Tibial artery (tissue), 4 donors: ENCODE data around the gene CEBPG.

Experiments used
- DNase-seq, 2 donors: peaks; one replicate each; pipeline ENCODE4 v3.0.0-alpha.2; 2019
- H3K27ac ChIP-seq, 2 donors: fragments of 200-600 bp; sonication (generic) in 1 of 2; 1 replicate in 1 of 2; 2 replicates in 1 of 2; pipeline ENCODE4 v1.5.1; 2018 to 2019; ENCODE audit warnings: mild to moderate bottlenecking in 1 of 2
- H3K27me3 ChIP-seq, 2 donors: fragments of 200-600 bp; sonication (generic) in 1 of 2; one replicate each; pipeline versions ENCODE4 v1.5.1 to v1.6.0; 2016 to 2019
- H3K36me3 ChIP-seq, 3 donors: fragments of 200-600 bp; sonication (generic) in 2 of 3; one replicate each; pipeline ENCODE4 v1.5.1; 2016 to 2019; ENCODE audit warnings: mild to moderate bottlenecking in 2 of 3
- H3K4me1 ChIP-seq, 4 donors: fragments of 200-600 bp; sonication (generic) in 2 of 4; 1 replicate in 3 of 4; 2 replicates in 1 of 4; pipeline ENCODE4 v1.5.1; 2016 to 2019
- H3K4me3 ChIP-seq, 2 donors: fragments of 200-600 bp; sonication (generic) in 1 of 2; 1 replicate in 1 of 2; 2 replicates in 1 of 2; pipeline ENCODE4 v1.5.1; 2018 to 2019; ENCODE audit warnings: mild to moderate bottlenecking in 2 of 2
- H3K9me3 ChIP-seq, 3 donors: fragments of 200-600 bp; sonication (generic) in 1 of 3; one replicate each; pipeline ENCODE4 v1.5.1; 2016 to 2019
- intact Hi-C: fragments of 100-400 bp; cut with DNase I; formaldehyde crosslinking; loops from one replicate; pipeline ENCODE4 v1.15.0; 2023; ENCODE audit warnings: low total_unique reads
- TF ChIP-seq, protein P1 (sequence below), 2 experiments: fragments of 200-600 bp in 1 of 2; fragments of 450-650 bp in 1 of 2; IDR thresholded peaks; one replicate each; pipeline ENCODE4 v1.5.1; 2017 to 2019; ENCODE audit warnings: antibody characterized with exemption in 2 of 2, mild to moderate bottlenecking in 1 of 2, moderate library complexity in 1 of 2

The CEBPG gene

DNA sequence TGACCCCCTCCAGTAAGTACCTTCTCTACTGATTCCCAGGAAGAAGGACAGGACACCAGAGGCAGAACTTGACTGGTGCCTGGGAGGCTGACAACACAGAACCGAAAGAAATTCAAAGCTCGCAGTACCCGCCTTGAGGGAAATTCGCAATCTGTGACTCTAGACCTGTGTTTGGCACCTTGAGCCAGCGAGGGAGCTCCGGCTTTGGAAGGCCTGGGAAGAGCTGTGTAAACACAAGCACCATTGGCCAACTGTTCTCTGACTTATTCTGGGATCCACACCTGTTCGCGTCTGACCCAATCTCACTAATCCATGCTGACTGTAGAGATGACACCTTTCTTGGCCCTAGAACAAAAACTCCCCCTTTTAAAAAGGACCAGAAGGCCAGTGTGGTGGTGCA, 50.7 kb downstream of the CEBPG start:
- Histone ChIP-seq H3K36me3 (no peaks in the 10 kb centered on the region), H3K4me3 (no peak overlapping the region), H3K27ac (no peak overlapping the region), H3K27me3 (no peaks in the 10 kb centered on the region), H3K4me1 (no peaks in the 10 kb centered on the region), H3K9me3 (no peaks in the 10 kb centered on the region)
- TF ChIP-seq, protein P1, sequence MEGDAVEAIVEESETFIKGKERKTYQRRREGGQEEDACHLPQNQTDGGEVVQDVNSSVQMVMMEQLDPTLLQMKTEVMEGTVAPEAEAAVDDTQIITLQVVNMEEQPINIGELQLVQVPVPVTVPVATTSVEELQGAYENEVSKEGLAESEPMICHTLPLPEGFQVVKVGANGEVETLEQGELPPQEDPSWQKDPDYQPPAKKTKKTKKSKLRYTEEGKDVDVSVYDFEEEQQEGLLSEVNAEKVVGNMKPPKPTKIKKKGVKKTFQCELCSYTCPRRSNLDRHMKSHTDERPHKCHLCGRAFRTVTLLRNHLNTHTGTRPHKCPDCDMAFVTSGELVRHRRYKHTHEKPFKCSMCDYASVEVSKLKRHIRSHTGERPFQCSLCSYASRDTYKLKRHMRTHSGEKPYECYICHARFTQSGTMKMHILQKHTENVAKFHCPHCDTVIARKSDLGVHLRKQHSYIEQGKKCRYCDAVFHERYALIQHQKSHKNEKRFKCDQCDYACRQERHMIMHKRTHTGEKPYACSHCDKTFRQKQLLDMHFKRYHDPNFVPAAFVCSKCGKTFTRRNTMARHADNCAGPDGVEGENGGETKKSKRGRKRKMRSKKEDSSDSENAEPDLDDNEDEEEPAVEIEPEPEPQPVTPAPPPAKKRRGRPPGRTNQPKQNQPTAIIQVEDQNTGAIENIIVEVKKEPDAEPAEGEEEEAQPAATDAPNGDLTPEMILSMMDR (IDR thresholded peaks at IDR 0.05) = no peak
- no peak for DNase-seq
- intact Hi-C loops = no loop called here

DNA sequence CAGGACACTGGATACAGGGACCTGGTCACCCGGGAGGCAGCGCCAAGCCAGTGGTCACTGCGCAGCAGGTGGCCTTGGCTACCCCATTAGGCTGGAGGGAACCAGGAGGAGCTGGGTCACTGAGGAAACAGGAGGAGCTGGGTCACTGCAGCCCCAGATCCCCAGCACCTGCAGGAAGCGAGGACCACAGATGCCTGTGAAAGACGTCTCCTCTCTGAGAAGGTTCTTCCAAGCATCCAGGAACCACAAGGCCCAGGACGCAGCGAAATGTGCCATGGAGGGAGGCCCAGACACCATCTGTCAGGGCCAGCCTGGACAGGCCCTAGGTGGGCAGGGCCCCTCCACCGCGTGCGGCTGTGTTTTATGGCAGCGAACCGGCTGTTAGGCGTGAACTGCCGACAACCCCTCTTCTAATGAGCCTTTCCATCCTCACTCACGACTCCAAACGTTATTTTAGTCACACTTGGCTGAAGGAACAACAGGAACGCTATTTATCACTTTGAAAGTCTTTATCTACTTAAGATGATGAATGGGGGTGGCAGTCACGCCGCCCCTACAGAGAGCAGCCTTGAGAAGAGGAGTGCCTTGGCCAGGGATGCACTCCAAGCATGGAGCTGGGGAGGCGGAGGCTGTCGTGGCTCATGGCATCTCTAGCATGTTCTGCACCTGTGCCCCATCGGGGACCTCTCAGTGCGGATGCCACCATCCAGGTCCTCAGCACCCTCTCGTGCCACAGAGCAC, 53.3 kb downstream of the CEBPG start:
- no peak for DNase-seq
- Histone ChIP-seq H3K4me3 (no peak overlapping the region), H3K9me3 (no peaks in the 10 kb centered on the region), H3K27me3 (no peaks in the 10 kb centered on the region), H3K4me1 (no peaks in the 10 kb centered on the region), H3K27ac (no peak overlapping the region), H3K36me3 (no peaks in the 10 kb centered on the region)
- TF ChIP-seq, protein P1 (IDR thresholded peaks at IDR 0.05) = no peak
- intact Hi-C loops = no loop called here

DNA sequence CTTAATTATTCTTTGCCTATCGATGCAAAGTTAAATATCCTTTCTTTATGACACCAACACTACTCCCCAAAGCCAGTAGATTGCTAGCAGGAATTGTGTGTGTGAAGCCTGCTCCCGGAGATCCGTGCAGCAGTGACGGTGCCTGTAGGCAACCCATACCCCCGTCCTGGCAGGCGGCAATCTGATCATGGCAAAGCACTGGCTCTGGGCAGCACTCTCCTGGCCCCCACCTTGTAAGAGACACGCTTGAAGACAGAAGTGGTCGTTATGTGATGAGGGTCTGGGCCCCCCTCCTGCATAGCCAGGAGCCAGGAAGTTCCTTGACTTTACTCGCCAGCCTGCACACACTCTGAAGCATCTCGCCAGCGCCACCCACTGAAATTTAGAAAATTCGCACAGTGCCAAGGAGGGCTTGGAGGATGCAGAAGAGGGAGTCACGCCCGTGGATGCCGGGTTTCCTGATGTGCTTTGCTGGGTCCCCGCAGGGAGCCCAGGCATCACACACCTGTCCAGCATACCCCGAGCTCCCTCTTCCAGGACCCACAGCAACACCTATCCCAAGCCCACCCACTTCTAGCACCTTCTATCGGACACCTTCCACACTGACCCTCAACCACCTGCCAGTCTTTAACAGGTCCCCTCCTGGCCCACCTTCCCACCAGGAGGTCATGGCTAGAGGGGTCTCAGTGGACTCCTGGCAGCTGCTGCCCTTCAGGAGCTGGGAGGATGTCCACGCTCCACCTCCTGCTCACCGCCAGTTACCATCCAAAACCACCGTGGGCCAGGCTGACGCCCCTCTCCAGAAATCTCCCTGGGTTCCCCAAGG, 54.5 kb downstream of the CEBPG start:
- H3K4me1 ChIP-seq = no peaks in the 10 kb centered on the region
- TF ChIP-seq, protein P1 (IDR thresholded peaks at IDR 0.05) = no peak
- H3K27ac ChIP-seq = no peak overlapping the region
- H3K27me3 ChIP-seq = no peaks in the 10 kb centered on the region
- DNase-seq = no peak
- intact Hi-C loops = no loop called here
- H3K9me3 ChIP-seq = no peaks in the 10 kb centered on the region
- H3K4me3 ChIP-seq = no peak overlapping the region
- H3K36me3 ChIP-seq = no peaks in the 10 kb centered on the region

DNA sequence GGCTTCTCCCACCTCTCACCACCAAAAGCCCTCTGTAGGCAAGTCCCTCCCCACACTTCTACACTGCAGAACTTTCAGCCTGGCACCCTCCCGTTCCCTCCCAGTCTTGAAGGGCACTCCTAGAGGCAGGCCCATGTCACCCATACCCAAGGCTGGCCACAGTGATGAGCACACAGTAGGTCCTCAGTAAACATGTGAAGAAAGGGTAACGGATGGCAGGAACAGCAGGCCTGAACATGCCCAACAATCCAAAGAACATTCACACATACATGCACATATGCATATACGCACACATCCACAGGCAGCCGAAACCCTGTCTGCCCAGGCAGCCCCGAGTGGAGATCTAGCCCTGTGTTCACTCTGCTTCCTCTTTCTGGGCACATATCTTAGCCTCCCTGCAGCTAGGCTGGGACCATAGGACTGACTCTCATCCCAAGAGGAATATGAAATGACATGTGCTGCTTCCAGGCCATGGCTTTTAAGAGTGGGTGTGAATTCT, 55.2 kb downstream of the CEBPG start:
- no peak overlapping the region for H3K27ac ChIP-seq
- no peaks in the 10 kb centered on the region for H3K4me1 ChIP-seq
- H3K9me3 ChIP-seq = no peaks in the 10 kb centered on the region
- no peaks in the 10 kb centered on the region for H3K36me3 ChIP-seq
- no peak for DNase-seq
- no peak overlapping the region for H3K4me3 ChIP-seq
- intact Hi-C loops = no loop called here
- TF ChIP-seq, protein P1 (IDR thresholded peaks at IDR 0.05) = no peak
- H3K27me3 ChIP-seq = no peaks in the 10 kb centered on the region

DNA sequence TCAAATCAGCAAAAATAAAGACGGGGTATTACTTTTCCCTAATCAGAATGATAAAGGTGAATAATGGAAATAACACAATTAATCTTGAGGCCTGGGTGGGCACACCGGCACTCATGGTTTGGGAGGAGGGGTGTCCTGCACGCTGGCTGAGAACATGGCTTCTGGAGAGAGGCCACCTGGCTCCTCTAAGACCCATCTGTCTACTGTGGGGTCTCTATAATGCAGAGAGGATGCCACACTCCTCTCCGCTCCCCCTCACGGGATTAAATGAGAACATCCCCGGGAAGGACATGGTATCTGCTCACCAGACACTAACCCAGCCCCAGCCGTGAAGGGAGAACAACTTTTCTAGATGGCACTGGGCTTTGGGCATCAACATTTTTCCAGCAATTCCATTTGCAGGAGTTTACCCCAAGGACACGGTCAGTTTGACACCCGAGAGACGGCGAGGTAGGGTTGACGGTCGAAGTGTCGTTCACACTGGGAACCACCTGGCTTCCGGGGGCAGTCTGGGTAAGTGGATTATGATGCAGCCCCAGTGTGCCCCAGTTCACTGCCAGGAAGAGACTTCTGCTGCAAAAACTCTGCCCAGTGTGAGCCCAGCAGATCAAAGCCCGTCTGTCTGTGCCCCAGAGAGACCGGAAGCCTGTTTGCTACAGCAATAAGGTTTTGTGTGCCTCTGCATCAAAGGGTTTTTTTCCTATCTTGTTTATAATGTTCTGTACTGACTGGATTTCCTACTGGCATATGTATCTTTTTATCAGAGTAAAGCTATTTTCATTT, 56.6 kb downstream of the CEBPG start:
- Histone ChIP-seq H3K4me1 (no peaks in the 10 kb centered on the region), H3K36me3 (no peaks in the 10 kb centered on the region), H3K4me3 (no peak overlapping the region), H3K27me3 (no peaks in the 10 kb centered on the region), H3K27ac (no peak overlapping the region), H3K9me3 (no peaks in the 10 kb centered on the region)
- no peak for DNase-seq
- intact Hi-C loops = loop anchor here (2.0 kb wide), 1 partner anchor 341 kb away; no protein-coding TSS in a partner anchor
- TF ChIP-seq, protein P1 (IDR thresholded peaks at IDR 0.05) = no peak
